ENCODE results near the gene DCAF12.

DCAF12 gene

GRCh38 chr9:34114436-34114835, 12.1 kb downstream of the DCAF12 start:
- ChIA-PET CTCF (interaction anchor here (0.7 to 0.8 kb wide), 2 partner anchors 24 to 108 kb away, joined by 3 to 5 read pairs; no protein-coding TSS in a partner anchor), POLR2A (interaction anchor here (1.0 kb wide), 1 partner anchor 65 kb away, joined by 3 read pairs; no protein-coding TSS in a partner anchor)
- H3K36me3 ChIP-seq (ENCODE audit: control insufficient read depth in 2 of 2, insufficient read depth in 1 of 2, low read length in 2 of 2), result peaks cover 34 to 71% of the 10 kb centered on the region in 2 experiments
- TF ChIP-seq KLF17 (tag by site-specific recombination; IDR thresholded peaks at IDR 0.05), result no peak
- TF ChIP-seq ELK4 (IDR thresholded peaks at IDR 0.05; ENCODE audit: borderline replicate concordance, low read depth, low read length), result no peak
- TF ChIP-seq PRDM4 (tag by site-specific recombination; IDR thresholded peaks at IDR 0.05), result no peak
- no peak for TF ChIP-seq GLIS1 (tag by site-specific recombination; IDR thresholded peaks at IDR 0.05)
- TF ChIP-seq ZNF544 (tag by site-specific recombination; IDR thresholded peaks at IDR 0.05), result no peak
- no peak for TF ChIP-seq ZNF239 (tag by site-specific recombination; IDR thresholded peaks at IDR 0.05)
- TF ChIP-seq ZNF501 (tag by site-specific recombination; IDR thresholded peaks at IDR 0.05), result no peak
- TF ChIP-seq ZNF202 (tag by site-specific recombination; IDR thresholded peaks at IDR 0.05; ENCODE audit: borderline replicate concordance), result no peak
- TF ChIP-seq ZNF777 (tag by site-specific recombination; IDR thresholded peaks at IDR 0.05; ENCODE audit: borderline replicate concordance), result no peak
- TF ChIP-seq ZNF670 (tag by site-specific recombination; IDR thresholded peaks at IDR 0.05; ENCODE audit: low read depth), result no peak
- TF ChIP-seq ZNF169 (tag by site-specific recombination; IDR thresholded peaks at IDR 0.05), result no peak
- no peak for TF ChIP-seq ZSCAN5A (tag by site-specific recombination; IDR thresholded peaks at IDR 0.05)
- no peak for TF ChIP-seq ZFP3 (tag by site-specific recombination; IDR thresholded peaks at IDR 0.05; ENCODE audit: low read depth)
- TF ChIP-seq ZNF704 (tag by site-specific recombination; IDR thresholded peaks at IDR 0.05), result no peak
- no peak for TF ChIP-seq YY2 (tag by site-specific recombination; IDR thresholded peaks at IDR 0.05)
- no peak for TF ChIP-seq TSHZ1 (tag by site-specific recombination; IDR thresholded peaks at IDR 0.05; ENCODE audit: borderline replicate concordance)
- no peak for TF ChIP-seq ZNF18 (tag by site-specific recombination; IDR thresholded peaks at IDR 0.05)
- no peak for TF ChIP-seq ZIC2 (tag by site-specific recombination; IDR thresholded peaks at IDR 0.05)
- TF ChIP-seq MYNN (tag by site-specific recombination; IDR thresholded peaks at IDR 0.05; ENCODE audit: borderline replicate concordance), result no peak
- TF ChIP-seq ZNF658 (tag by site-specific recombination; IDR thresholded peaks at IDR 0.05), result no peak
- H3K4me3 ChIP-seq (ENCODE audit: low read depth, low read length), result no peak overlapping the region
- no peaks in the 10 kb centered on the region for H3K9me3 ChIP-seq (ENCODE audit: control insufficient read depth, insufficient read depth, low read depth, low read length)
- no peaks in the 10 kb centered on the region for H3K4me1 ChIP-seq (ENCODE audit: control insufficient read depth, insufficient read depth, low read length)
- no peak overlapping the region for H3K27ac ChIP-seq (ENCODE audit: extremely low read depth, low read depth, low read length)
